GM12874 (cell line): ENCODE measurements around the gene HMGN3.

ENCODE experiments used
- CTCF ChIP-seq: IDR thresholded peaks from 2 replicates; pipeline ENCODE4 v1.5.1; 2011; ENCODE audit warnings: low read depth, mild to moderate bottlenecking, control low read depth, low read length, moderate library complexity; ENCODE audit not compliant: insufficient read depth

HMGN3 gene

GRCh38 chr6:79212859-79213258 lies 21.6 kb downstream of the HMGN3 start:
- TF ChIP-seq CTCF = no peak

GRCh38 chr6:79208816-79209215 lies 25.7 kb downstream of the HMGN3 start:
- no peak for TF ChIP-seq CTCF

GRCh38 chr6:79203753-79204253 lies 30.7 kb downstream of the HMGN3 start:
- no peak for TF ChIP-seq CTCF

GRCh38 chr6:79202556-79202955 lies 31.9 kb downstream of the HMGN3 start:
- no peak for TF ChIP-seq CTCF

- TF ChIP-seq CTCF = no peak
Measured at GRCh38 chr6:79201983-79202382, 32.5 kb downstream of the HMGN3 start.

- no peak for TF ChIP-seq CTCF
Measured at GRCh38 chr6:79201143-79201542, 33.3 kb downstream of the HMGN3 start.

- TF ChIP-seq CTCF = no peak
Measured at GRCh38 chr6:79196912-79197311, 37.6 kb downstream of the HMGN3 start.
